Activated CD4-positive, alpha-beta T cell treated with anti-CD3 and anti-CD28 coated beads, Interleukin-2, amount 50 U/mL, for 1 hour (primary cell): Measurements from ENCODE around the gene CRTC3.

Experiments used
- DNase-seq: peaks from one replicate; pipeline ENCODE4 v3.0.0-alpha.2; 2020

CRTC3 gene

GRCh38 chr15:90597577-90597976 is 67.9 kb downstream of the CRTC3 start:
- no peak for DNase-seq

GRCh38 chr15:90598031-90598577 is 68.4 kb downstream of the CRTC3 start:
- no peak for DNase-seq

- no peak for DNase-seq
Measured at GRCh38 chr15:90598679-90599078, 69.0 kb downstream of the CRTC3 start.

GRCh38 chr15:90599116-90599515 is 69.4 kb downstream of the CRTC3 start:
- no peak for DNase-seq

GRCh38 chr15:90599644-90600043 is 69.9 kb downstream of the CRTC3 start:
- no peak for DNase-seq

GRCh38 chr15:90600954-90601353 is 71.2 kb downstream of the CRTC3 start:
- no peak for DNase-seq

- peak; percentile 59 for DNase-seq
Measured at GRCh38 chr15:90603893-90604292, 74.2 kb downstream of the CRTC3 start.

- DNase-seq, result no peak
Measured at GRCh38 chr15:90606641-90607040, 76.9 kb downstream of the CRTC3 start.

- no peak for DNase-seq
Measured at GRCh38 chr15:90607361-90607760, 77.6 kb downstream of the CRTC3 start.

GRCh38 chr15:90609242-90610180 is 79.8 kb downstream of the CRTC3 start:
- DNase-seq, result no peak

- no peak for DNase-seq
Measured at GRCh38 chr15:90610190-90610589, 80.5 kb downstream of the CRTC3 start.

- DNase-seq, result no peak
Measured at GRCh38 chr15:90611157-90611556, 81.4 kb downstream of the CRTC3 start.

GRCh38 chr15:90617171-90617570 is 87.4 kb downstream of the CRTC3 start:
- DNase-seq, result no peak

- DNase-seq, result no peak
Measured at GRCh38 chr15:90617668-90618097, 88.0 kb downstream of the CRTC3 start.

GRCh38 chr15:90618330-90619125 is 88.8 kb downstream of the CRTC3 start:
- no peak for DNase-seq

- no peak for DNase-seq
Measured at GRCh38 chr15:90619468-90619867, 89.7 kb downstream of the CRTC3 start.

GRCh38 chr15:90619939-90620338 is 90.2 kb downstream of the CRTC3 start:
- no peak for DNase-seq

GRCh38 chr15:90620379-90621067 is 90.8 kb downstream of the CRTC3 start:
- DNase-seq, result peak; percentile 22

- no peak for DNase-seq
Measured at GRCh38 chr15:90623854-90624253, 94.1 kb downstream of the CRTC3 start.

- DNase-seq, result no peak
Measured at GRCh38 chr15:90624278-90624981, 94.7 kb downstream of the CRTC3 start.

GRCh38 chr15:90625037-90625436 is 95.3 kb downstream of the CRTC3 start:
- DNase-seq, result no peak

- no peak for DNase-seq
Measured at GRCh38 chr15:90629217-90629616, 99.5 kb downstream of the CRTC3 start.
